ENCODE data around the gene ZNF470.

The ZNF470 gene

DNA sequence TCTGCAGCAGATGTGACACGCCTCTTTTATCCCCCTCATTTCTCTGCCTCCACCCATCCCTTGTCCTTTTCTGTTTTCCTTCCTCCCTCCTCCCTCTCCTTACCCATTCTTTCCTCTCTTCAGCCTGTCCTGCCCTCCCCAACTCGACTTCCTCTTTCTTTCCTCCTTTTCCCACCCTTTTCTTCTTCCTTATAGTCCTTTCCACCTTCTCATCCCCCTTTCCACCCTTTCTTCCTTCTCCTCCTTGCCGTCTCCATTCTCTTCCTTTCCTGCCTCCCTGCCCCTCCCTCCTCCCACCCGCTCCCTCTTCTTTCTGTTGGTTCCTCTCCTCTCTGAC, 27.1 kb downstream of the ZNF470 start:
- POLR2A ChIA-PET = interaction anchor here (0.6 to 1.5 kb wide), 6 partner anchors 19 to 454 kb away, joined by 3 to 8 read pairs (median 3); partner anchors contain the start of genes ZFP28 and ZNF444
- Histone ChIP-seq H3K4me3 (ENCODE audit: low read depth, low read length) (no peak overlapping the region), H3K27ac (ENCODE audit: extremely low read depth, low read depth, low read length) (no peak overlapping the region), H3K4me1 (ENCODE audit: control insufficient read depth, insufficient read depth, low read length) (no peaks in the 10 kb centered on the region), H3K36me3 (ENCODE audit: control insufficient read depth in 2 of 2, insufficient read depth in 1 of 2, low read length in 2 of 2) (peaks cover 3 to 22% of the 10 kb centered on the region in 2 experiments; a peak in 1 of 3 replicates), H3K9me3 (ENCODE audit: control insufficient read depth, insufficient read depth, low read depth, low read length) (no peaks in the 10 kb centered on the region; the same call in none of the 2 replicates)
- 0 out of 2 replicates have a peak, but pooled peaks have one; percentile 0 for TF ChIP-seq ZBTB20 (tag by site-specific recombination; IDR thresholded peaks at IDR 0.05)
- 0 out of 2 replicates have a peak, but pooled peaks have one; percentile 60 for TF ChIP-seq ZNF514 (tag by site-specific recombination; IDR thresholded peaks at IDR 0.05)
- 0 out of 2 replicates have a peak, but pooled peaks have one; percentile 14 for TF ChIP-seq ZNF416 (tag by site-specific recombination; IDR thresholded peaks at IDR 0.05)
- peak; percentile 84; the same call in 1 of the 2 replicates for TF ChIP-seq ZNF311 (tag by site-specific recombination; IDR thresholded peaks at IDR 0.05; ENCODE audit: borderline replicate concordance)
- TF ChIP-seq YY2 (tag by site-specific recombination; IDR thresholded peaks at IDR 0.05) = no peak
- TF ChIP-seq ZSCAN4 (tag by site-specific recombination; IDR thresholded peaks at IDR 0.05) = no peak
- TF ChIP-seq, protein P1, sequence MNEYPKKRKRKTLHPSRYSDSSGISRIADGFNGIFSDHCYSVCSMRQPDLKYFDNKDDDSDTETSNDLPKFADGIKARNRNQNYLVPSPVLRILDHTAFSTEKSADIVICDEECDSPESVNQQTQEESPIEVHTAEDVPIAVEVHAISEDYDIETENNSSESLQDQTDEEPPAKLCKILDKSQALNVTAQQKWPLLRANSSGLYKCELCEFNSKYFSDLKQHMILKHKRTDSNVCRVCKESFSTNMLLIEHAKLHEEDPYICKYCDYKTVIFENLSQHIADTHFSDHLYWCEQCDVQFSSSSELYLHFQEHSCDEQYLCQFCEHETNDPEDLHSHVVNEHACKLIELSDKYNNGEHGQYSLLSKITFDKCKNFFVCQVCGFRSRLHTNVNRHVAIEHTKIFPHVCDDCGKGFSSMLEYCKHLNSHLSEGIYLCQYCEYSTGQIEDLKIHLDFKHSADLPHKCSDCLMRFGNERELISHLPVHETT (tag by site-specific recombination; IDR thresholded peaks at IDR 0.05) = no peak
- TF ChIP-seq ZXDB (tag by site-specific recombination; IDR thresholded peaks at IDR 0.05) = 0 out of 2 replicates have a peak, but pooled peaks have one; percentile 1
- TF ChIP-seq ZNF544 (tag by site-specific recombination; IDR thresholded peaks at IDR 0.05) = peak; percentile 50; the same call in 1 of the 2 replicates
- peak; percentile 84; the same call in 1 of the 2 replicates for TF ChIP-seq ZNF747 (tag by site-specific recombination; IDR thresholded peaks at IDR 0.05)
- CTCF ChIA-PET = interaction anchor here (0.6 to 1.6 kb wide), 3 partner anchors 104 to 254 kb away, joined by 3 read pairs; no protein-coding TSS in a partner anchor

GRCh38 chr19:56594783-56595547, 27.7 kb downstream of the ZNF470 start, which contains the start of gene ZNF71:
Gene ZNF71, plus strand, starts transcription at chr19:56595302. Its CDS starts 6,257 bp downstream, at chr19:56601559.
- CTCF ChIA-PET = interaction anchor here (0.6 to 1.6 kb wide), 5 partner anchors 14 to 1502 kb away, joined by 3 to 4 read pairs (median 3); no protein-coding TSS in a partner anchor
- Histone ChIP-seq H3K36me3 (ENCODE audit: control insufficient read depth in 2 of 2, insufficient read depth in 1 of 2, low read length in 2 of 2) (peaks cover 3 to 22% of the 10 kb centered on the region in 2 experiments; a peak in 1 of 3 replicates), H3K9me3 (ENCODE audit: control insufficient read depth, insufficient read depth, low read depth, low read length) (no peaks in the 10 kb centered on the region; the same call in none of the 2 replicates), H3K4me3 (ENCODE audit: low read depth, low read length) (peak within 1 kb of the TSS; percentile 78), H3K4me1 (ENCODE audit: control insufficient read depth, insufficient read depth, low read length) (no peaks in the 10 kb centered on the region), H3K27ac (ENCODE audit: extremely low read depth, low read depth, low read length) (peak within 1 kb of the TSS; percentile 83; the same call in 1 of the 2 replicates)
- POLR2A ChIA-PET = interaction anchor here (0.6 to 1.5 kb wide), 9 partner anchors 20 to 1978 kb away, joined by 3 to 11 read pairs (median 4); partner anchors contain the start of genes ZFP28 and ZNF444
- no peak for TF ChIP-seq ZBTB48 (tag by site-specific recombination; IDR thresholded peaks at IDR 0.05)
- TF ChIP-seq ZNF175 (tag by site-specific recombination; IDR thresholded peaks at IDR 0.05) = no peak
- no peak for TF ChIP-seq ZBTB10 (tag by site-specific recombination; IDR thresholded peaks at IDR 0.05)
- peak; percentile 54; the same call in 1 of the 2 replicates for TF ChIP-seq ZNF133 (tag by site-specific recombination; IDR thresholded peaks at IDR 0.05)
- TF ChIP-seq ZNF707 (tag by site-specific recombination; IDR thresholded peaks at IDR 0.05) = no peak
- no peak for TF ChIP-seq ZNF560 (tag by site-specific recombination; IDR thresholded peaks at IDR 0.05; ENCODE audit: borderline replicate concordance)
- no peak for TF ChIP-seq HOXD13 (CRISPR knock-in tag; IDR thresholded peaks at IDR 0.05; ENCODE audit: borderline replicate concordance)
- TF ChIP-seq ZNF398 (tag by site-specific recombination; IDR thresholded peaks at IDR 0.05) = peak; percentile 98
- no peak; the same call in 1 of the 2 replicates for TF ChIP-seq KLF10 (tag by site-specific recombination; IDR thresholded peaks at IDR 0.05)
- peak; percentile 78; the same call in 1 of the 2 replicates for TF ChIP-seq ZNF561 (tag by site-specific recombination; IDR thresholded peaks at IDR 0.05; ENCODE audit: borderline replicate concordance)
- no peak for TF ChIP-seq ZNF548 (tag by site-specific recombination; IDR thresholded peaks at IDR 0.05)
- TF ChIP-seq SP3 (tag by site-specific recombination; IDR thresholded peaks at IDR 0.05) = peak; percentile 97
- no peak for TF ChIP-seq ZNF174 (tag by site-specific recombination; IDR thresholded peaks at IDR 0.05)
- no peak for TF ChIP-seq ZNF354C (tag by site-specific recombination; IDR thresholded peaks at IDR 0.05; ENCODE audit: borderline replicate concordance, low read depth)

Data from HEK293 (cell line).